ENCODE measurements around the gene SMARCA2. TPM values are rescaled to one million over a fixed set of nuclear protein-coding genes. Genes with fewer than 3 reads are reported as not detected.

The SMARCA2 gene
- total and polyA plus RNA-seq, 2 experiments from 2014 or later: 19.9 to 43.0 TPM

DNA sequence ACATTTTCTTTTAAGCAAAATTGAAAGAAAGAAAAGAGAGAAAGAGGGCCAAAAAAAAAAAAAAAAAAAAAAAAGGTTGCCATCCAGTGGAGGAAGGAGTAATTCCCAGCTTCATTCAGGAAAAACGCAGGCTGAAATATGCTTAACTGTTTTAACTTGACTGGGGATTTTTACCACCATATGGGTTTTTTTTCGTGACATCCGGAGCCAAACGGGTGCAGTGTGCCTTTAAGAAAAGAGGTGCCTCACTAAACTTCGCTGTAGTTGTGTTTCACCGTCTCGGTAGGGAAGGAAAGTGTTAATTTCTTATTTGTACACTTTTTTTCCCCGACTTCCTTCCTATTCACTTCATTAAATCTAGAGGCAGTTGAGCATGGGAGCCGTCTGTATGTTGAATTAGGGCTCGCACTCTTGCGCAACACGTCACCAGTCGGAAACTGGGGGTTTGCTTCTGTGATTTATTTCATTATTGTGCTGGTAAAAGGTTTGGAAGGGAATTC lies 143.0 kb downstream of the SMARCA2 start:
- no peaks in the 10 kb centered on the region for H3K36me3 ChIP-seq
- H3K27ac ChIP-seq: no peak overlapping the region
- H3K4me1 ChIP-seq (ENCODE audit: low read depth): peaks cover 35% of the 10 kb centered on the region
- DNase-seq (ENCODE audit: low read depth in 1 of 2, low spot score in 1 of 2): peak; percentile 6 to 89
- H3K27me3 ChIP-seq: no peaks in the 10 kb centered on the region
- peak; percentile 19 for TF ChIP-seq CTCF (IDR thresholded peaks at IDR 0.05; ENCODE audit: low read depth, low read length)
- H3K9me3 ChIP-seq (ENCODE audit: low read depth): no peaks in the 10 kb centered on the region
- peak overlapping the region; percentile 26 for H3K4me3 ChIP-seq

- DNase-seq (ENCODE audit: low read depth in 1 of 2, low spot score in 1 of 2): peak in 1 of 2 donors; percentile 12
- H3K36me3 ChIP-seq: no peaks in the 10 kb centered on the region
- no peak overlapping the region for H3K27ac ChIP-seq
- TF ChIP-seq CTCF (IDR thresholded peaks at IDR 0.05; ENCODE audit: low read depth, low read length): no peak
- no peaks in the 10 kb centered on the region for H3K9me3 ChIP-seq (ENCODE audit: low read depth)
- H3K4me1 ChIP-seq (ENCODE audit: low read depth): peaks cover 35% of the 10 kb centered on the region
- H3K27me3 ChIP-seq: no peaks in the 10 kb centered on the region
- peak overlapping the region; percentile 26 for H3K4me3 ChIP-seq
Observed at GRCh38 chr9:2158766-2159430, 143.8 kb downstream of the SMARCA2 start.

DNA sequence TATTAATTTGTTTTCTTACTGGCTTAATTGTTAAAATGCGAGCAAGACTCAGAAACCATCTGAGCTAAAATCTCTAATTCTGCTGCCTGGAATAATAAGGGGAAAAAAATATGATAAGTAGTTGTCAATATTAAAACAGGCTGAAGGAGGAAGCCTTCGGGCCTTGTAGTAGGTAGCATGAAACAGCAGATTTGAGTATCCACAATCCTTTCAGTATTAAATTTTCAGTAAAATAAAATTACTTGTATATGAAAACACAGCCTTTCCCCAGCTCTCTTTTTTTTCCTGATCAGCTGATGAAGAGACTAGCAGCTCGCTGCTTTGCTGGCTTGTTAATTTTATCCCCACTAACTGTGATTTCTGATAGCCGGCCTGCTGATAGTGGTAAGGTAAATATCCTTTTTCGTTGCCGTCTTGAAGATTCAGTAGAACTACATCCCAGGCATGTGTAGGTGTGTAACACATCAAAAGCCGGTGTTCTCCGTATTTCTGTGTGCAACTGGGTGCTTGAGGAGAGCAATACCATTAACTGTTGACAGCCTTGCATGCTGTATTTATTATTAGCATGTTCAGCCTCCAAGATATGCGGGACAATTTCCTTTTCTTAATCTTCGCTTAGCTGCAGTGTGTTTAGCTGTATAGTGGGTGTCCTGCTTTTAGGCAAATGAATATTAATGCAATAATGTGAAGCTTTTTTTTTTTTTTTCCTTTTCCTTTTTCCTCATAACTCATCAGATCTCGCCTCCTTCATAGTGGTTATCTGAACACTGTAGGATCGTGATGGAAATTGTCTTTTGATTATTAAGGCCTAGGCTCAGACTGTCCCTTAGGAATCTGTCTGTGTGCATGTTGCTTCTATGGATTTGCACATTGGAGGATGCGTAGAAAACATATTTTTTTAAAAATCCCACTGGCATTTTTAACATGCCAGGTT lies 144.6 kb downstream of the SMARCA2 start:
- Histone ChIP-seq H3K4me3 (no peak overlapping the region), H3K4me1 (ENCODE audit: low read depth) (peaks cover 35% of the 10 kb centered on the region), H3K36me3 (no peaks in the 10 kb centered on the region), H3K27me3 (no peaks in the 10 kb centered on the region), H3K9me3 (ENCODE audit: low read depth) (no peaks in the 10 kb centered on the region), H3K27ac (peak overlapping the region; percentile 7)
- DNase-seq (ENCODE audit: low read depth in 1 of 2, low spot score in 1 of 2): peak in 1 of 2 donors; percentile 41
- no peak for TF ChIP-seq CTCF (IDR thresholded peaks at IDR 0.05; ENCODE audit: low read depth, low read length)

DNA sequence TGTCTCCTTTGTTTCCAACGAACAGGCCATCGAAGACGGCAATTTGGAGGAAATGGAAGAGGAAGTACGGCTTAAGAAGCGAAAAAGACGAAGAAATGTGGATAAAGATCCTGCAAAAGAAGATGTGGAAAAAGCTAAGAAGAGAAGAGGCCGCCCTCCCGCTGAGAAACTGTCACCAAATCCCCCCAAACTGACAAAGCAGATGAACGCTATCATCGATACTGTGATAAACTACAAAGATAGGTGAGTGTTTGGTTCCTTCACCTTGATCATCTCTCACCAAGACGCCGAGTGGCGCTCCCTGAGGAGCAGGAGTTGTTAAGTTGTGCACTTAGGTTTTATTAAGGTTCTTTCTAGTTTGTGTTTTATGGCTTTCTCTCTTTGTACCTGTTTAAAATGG lies 146.5 kb downstream of the SMARCA2 start:
- Histone ChIP-seq H3K27ac (no peak overlapping the region), H3K4me3 (no peak overlapping the region), H3K4me1 (ENCODE audit: low read depth) (peaks cover 35% of the 10 kb centered on the region), H3K27me3 (no peaks in the 10 kb centered on the region), H3K9me3 (ENCODE audit: low read depth) (no peaks in the 10 kb centered on the region), H3K36me3 (no peaks in the 10 kb centered on the region)
- DNase-seq (ENCODE audit: low read depth in 1 of 2, low spot score in 1 of 2): no peak
- TF ChIP-seq CTCF (IDR thresholded peaks at IDR 0.05; ENCODE audit: low read depth, low read length): no peak

GRCh38 chr9:2163231-2163885 lies 148.2 kb downstream of the SMARCA2 start:
- no peak overlapping the region for H3K27ac ChIP-seq

More at GRCh38 chr9:2163231-2163885, 148.2 kb downstream of the SMARCA2 start:
- H3K9me3 ChIP-seq (ENCODE audit: low read depth): no peaks in the 10 kb centered on the region
- H3K27me3 ChIP-seq: no peaks in the 10 kb centered on the region
- no peaks in the 10 kb centered on the region for H3K36me3 ChIP-seq
- TF ChIP-seq CTCF (IDR thresholded peaks at IDR 0.05; ENCODE audit: low read depth, low read length): no peak
- H3K4me1 ChIP-seq (ENCODE audit: low read depth): peaks cover 26% of the 10 kb centered on the region
- H3K4me3 ChIP-seq: no peak overlapping the region
- DNase-seq (ENCODE audit: low read depth in 1 of 2, low spot score in 1 of 2): no peak

Measured in cardiac muscle cell (in vitro differentiated cells and primary cell).